NCI-H446 treated with DMSO at 0.1 percent for 48 hours (cell line): ENCODE measurements around the gene MRC1.

Source experiments
- DNase-seq: peaks from one replicate; lab custom pipeline; 2025; lab: John Stamatoyannopoulos, UW

Gene MRC1

DNA sequence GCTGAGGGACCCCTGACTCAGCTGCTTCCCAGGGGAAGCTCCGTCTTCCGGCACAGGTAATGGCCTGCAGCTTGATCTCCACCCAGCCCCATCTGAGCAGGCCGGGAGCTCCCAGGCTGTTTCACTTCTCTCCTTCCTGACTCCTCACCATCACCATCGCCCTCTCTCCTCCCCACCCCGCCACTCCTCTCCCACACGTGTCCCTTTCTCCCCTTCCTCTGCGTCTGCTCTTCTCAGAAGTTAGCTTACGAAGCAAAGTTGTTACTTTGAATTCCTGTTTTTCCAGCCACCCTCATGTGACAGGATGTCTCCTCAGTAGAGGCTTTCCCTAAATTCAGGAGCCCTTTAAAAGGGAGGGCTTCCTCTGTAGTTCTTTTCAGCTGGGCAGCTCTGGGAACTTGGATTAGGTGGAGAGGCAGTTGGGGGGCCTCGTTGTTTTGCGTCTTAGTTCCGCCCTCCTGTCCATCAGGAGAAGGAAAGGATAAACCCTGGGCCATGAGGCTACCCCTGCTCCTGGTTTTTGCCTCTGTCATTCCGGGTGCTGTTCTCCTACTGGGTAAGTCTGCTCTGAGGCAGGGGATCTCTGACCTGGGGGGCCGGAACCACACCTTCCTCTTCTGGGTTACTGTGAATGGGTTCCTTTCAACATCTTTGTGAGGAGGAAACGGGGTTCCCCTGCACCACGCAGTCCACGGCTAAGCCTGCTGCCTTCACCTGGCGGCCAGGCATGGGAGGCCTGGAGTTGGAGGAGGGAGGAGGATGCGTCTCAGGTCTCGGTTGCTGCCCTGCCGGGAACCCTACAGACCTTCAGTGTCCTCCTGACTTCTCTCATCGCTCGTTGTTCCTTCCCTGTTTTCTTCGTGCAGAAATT lies at the start of gene MRC1:
Gene MRC1 (plus strand): TSS at position 378 of the 871 bp plus-strand sequence. CDS start 118 bp downstream, at position 496.
- DNase-seq, result no peak

DNA sequence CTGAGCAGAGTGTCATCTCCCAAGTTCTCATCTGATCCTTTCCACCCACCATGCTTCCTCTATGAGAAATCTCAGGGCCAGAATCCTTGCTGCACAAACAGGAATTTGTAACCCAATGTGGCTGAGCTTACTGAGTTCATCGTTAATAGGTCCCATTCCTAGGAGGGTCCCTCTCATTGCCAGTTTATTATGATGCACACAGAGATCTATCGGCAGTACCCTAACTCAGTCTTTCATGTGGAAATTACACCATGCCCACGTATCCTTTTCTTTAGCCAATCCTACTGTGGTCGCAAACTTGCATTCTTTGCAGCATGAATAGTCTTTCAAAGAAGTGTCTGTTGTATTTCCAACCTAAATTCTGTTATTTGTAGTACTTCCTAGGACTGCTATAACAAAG lies 45.0 kb upstream of the MRC1 start:
- no peak for DNase-seq

DNA sequence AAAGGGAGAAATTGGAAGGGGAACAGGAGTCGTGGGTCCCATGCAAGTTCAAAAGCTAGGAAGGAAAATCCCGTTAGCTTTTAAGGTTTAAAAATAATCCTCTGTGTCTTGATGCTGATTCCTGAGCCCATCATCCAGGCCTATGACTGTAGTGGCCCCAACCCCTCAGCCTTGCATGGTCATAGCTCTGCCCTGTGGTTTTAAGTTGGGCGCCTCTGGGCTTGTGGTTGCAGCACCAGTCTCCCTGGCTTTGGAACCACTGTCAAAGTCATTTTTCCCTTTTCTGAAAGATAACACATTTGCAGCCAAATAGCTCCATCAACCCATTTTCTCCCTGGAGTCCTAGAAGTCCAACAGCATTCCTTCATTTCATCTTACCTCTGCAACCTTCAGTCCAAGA lies 43.5 kb upstream of the MRC1 start:
- DNase-seq, result no peak

DNA sequence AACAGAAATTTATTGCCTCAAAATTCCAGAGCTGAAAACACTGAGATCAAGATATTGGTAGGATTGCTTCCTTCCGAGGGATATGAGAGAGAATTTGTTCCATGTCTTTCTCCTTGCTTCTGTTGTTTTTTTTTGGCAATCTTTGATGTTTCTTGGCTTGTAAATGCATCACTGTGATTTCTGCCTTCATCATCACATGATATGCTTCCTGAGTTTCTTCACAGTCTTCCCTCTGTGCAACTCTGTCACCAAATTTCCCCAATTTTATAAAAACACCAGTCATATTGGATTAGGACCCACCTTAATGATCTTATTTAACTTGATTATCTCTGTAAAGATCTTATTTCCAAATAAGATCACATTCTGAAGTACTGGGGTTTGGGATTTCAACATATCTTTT lies 42.4 kb upstream of the MRC1 start:
- DNase-seq, result no peak

DNA sequence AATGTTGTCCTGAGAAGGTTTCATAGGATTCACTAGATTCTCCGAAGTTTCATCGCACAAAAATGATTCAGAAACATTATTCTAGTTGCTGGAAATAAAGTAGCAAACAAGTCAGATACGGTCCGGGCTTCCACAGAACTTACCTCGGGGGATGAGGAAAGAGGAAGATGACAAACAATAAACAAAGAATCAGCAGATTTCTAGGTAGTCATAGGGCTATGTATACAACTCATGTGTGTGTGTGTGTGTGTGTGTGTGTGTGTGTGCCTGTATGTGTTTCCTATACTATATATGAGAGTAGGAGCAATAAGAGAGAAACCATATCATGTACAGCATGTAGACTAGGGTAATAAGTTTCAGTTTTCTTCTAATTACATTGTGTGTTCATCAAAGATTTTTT lies 40.7 kb upstream of the MRC1 start:
- no peak for DNase-seq

DNA sequence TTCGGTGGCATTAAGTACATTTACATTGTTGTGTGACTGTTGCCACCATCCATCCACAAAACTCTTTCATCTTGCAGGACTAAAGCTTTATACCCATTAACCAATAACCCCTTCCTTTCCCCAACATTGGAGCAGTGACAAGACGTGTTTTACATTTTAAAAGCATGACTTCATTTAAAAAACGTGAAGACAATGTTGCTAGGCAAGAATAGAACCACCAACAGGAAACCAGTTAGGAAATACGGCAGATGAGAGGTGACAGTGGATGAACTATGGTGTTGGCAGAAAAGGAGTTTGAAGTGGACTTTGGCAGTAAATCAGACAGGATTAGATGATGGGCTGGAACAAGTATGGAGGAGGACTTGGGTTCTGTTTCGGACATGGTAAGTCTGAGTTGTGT lies 40.2 kb upstream of the MRC1 start:
- no peak for DNase-seq

DNA sequence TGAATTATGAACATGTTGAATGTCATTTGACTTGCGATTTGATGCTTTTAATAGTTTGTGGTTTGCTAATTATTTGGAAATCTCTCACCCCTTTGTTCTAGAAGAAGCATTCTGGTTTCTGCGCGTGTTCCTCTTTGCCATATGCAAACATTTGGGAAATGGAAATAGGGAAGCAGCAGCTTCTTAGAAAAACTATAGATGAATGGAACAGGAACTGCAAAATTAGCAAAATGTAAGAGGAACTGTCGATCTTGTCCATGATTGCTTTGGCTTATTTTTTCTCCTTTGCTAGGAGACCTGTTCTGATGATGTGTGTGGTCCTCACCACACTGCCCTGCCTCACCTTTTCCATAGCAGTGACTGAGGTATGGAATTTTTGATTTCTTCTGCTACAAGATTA lies 38.1 kb upstream of the MRC1 start:
- DNase-seq, result no peak

DNA sequence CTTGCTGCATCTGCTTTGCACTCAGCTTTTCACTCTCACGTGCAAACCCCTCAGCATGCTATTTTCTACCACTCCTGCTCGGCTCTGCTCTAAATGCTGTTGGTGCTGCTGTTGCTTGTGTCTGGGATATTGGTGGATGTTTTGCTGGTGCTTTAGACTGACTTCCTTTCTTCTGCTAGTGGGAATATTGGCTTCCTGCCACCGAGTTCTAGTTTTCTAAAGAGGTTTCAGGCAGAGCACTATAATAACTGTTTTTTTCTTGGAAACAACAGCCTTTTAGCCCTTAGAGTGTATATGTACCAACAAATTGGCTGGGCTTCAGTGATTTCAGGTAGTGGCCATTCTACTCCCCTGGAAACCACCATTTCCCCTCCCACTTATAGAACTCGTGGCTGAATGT lies 29.4 kb upstream of the MRC1 start:
- no peak for DNase-seq

DNA sequence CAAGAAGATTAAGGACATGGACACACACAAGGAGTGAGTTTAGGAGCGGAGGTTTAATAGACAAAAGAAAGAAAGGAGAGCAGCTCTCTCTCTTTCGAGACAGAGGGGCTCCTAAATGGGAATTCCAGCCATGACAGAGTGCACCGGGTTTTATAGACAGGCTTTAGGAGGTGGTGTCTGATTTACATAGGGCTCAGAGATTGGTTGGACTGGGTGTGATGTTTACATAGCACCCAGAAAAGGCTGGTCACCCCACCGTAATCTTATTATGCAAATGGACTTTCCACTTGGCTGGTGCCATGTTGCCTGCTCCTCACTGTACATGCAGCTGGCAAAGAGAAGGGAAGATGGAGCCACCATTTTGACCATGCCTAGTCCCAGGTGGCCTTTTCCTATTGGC lies 28.4 kb upstream of the MRC1 start:
- DNase-seq, result peak; percentile 9

DNA sequence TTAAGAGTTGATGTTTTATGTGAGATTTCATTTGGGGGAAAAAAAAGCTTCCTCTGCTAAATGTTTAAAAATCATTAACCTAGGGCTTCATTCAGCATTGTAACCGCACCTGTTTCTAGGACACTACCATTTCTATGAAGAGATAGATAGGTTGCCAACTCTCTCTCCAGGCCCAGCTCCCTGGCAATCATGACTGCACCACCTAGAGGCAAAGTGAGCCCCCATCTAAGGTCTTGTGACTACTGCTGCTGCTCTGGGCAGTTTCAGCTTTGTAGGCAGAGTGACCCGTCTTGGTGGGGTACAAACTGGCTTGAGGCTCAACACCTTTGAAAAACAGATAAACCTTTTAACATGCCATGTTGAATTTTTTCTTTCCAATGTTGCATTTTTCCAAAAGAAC lies 27.3 kb upstream of the MRC1 start:
- DNase-seq, result no peak

DNA sequence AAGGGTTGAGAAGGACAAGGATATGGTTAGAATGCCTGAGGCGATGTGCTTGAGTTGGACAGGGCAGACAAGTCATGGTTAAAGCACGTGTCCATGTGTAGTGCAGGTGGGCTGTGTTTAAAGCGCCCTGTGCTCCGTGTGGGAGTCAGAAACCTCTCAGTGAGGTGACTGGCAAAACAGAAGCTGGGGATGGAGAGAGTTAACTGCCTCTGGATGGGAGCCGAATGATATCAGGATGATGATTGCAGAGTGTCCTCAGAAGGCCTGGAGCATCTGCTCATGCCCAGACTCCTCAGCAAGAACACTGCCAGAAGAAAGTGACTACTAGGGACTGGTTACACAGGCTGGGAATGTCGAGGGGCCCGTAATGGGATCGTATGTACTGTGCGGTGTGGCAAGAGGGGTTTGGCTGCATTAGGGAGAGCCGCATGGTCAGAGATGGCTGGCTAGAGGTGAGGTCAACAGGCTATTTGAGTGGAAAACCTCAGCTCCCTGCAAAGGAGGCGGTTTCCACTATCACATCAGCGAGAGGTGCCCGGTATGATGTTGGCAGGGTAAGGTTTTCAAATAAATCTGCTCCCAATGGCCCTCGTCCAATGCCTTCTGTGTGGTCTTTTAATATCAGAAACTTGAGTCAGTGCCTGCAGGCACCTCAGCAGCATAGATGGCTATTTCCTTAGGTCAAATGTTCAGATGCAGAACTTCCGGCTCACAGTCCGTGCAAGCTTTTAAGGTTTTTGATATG lies 26.1 kb upstream of the MRC1 start:
- DNase-seq, result peak; percentile 94

DNA sequence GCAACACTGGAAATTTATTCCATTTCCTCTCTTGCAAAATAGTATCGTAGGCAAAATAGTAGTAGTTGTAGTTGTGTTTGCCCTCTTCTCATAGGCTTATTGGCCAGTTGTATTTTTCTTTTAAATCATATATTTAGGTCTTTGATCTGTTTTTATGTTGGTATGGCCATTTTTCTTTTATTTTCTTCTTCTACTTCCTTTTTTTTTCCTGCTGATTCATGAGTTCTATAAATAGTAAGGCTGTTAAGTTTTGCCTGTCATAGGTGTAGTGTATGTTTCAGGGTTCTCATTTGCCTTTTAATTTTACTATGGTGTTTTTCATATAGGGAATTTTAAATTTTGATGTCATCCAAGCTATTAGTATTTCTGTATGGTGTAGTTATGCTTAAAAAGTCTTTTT lies 25.4 kb upstream of the MRC1 start:
- DNase-seq, result peak; percentile 31

DNA sequence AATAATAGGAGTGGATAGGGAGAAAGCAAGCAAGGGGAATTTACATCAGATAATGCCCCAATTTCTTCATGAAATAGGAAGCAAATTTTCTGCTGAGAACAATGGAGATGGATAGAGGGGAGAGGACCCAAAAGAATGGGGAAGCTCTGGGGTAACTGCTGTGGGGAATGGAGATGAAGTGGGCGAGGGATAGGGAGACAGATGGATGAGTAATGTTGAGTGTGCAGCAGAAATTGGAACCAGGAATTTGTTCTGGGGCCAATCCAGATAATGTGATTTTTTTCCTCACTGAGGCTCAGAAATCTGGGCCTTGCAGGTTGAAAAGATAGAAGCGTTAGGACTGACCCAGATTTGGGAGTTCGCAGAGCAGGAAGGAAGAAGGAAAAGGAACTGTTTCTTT lies 24.5 kb upstream of the MRC1 start:
- DNase-seq, result peak; percentile 80

DNA sequence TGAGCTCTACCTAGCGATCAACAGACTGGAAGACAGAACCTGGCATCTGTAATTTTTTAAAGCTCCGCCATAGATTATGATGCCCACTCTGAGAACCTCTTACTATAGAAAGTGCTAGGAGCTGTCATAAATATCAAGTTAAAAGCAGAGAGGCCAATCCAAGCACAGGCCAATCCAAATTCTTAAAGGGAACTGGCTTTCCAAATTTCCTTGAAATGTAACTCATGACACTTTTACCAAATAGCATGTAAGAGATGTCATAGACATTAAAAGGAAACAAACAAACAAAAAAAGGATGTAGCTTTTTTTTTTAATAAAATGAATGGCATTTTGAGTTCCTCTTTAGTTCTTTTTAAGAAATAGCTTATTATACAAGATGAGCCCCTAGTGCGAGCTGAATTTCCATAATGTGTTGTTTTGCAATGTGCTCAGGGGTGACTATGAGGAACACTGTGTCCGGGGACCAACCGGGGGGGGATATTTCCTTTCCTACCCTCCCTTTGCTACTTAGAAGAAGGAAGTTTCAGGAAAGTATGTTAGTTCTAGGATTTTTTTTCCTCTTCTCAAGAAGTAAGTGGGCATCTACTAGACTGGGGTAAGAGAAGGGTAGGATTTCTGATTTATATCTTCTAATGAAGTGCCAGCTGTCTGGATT lies 23.7 kb upstream of the MRC1 start:
- DNase-seq, result peak; percentile 61

DNA sequence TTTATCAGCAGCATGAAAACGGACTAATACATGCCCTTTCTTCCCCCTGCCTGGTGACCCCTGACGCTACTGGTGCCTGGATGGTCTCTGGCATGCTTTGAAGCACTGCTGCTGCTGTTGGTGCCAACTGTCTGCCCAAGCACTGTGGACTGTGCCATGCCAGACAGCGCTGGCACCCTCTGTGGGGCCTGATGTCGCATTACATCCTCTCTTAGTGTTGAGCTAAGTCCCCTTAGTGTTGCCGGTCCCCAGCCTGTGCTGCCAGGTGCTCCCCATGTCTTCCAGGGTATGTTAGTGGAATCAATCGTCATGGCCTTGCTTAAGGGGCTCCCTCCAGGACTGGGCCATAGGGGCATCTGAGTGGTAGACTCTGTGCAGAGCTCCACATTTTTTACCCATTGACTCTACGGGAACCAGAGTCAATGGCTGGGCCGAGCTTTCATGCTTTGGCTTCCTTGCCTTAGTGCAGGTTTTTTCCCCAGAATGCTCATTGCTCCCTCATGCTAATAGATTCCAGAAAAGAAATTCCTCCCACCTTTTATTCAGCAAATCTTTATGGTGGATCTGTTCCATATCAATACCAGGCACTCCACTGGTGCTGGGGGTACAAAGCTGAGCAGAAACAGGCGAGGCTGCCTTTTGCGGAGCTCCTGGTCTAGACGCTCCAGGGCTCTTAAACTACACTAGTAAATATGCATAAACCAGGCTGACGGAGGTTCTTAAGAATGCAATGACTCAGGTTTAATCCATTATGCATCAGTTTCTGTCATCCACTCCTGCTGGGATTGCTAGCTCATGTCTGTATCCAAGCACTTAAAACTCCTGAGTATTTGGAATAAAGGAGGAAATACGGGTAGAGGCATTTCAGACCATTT lies 21.8 kb upstream of the MRC1 start:
- peak; percentile 83 for DNase-seq

DNA sequence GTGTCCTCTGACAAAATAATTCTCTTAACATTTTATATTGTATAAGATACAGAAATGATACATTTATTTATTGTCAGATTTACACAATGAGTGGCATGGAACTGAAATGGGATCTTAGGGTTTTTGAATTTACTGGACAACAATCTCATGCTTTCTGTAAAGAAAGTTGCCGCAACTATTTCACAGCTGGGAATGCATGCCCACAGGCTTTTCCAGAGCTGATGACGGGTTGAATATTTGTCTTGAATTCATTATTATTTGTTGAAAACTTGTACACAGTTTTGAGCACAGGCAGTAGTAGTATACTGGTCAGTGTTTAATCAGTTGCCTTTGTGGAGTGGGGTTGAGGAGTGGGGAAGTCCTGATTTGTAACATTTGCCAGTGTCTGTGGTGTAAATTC lies 20.5 kb upstream of the MRC1 start:
- no peak for DNase-seq

DNA sequence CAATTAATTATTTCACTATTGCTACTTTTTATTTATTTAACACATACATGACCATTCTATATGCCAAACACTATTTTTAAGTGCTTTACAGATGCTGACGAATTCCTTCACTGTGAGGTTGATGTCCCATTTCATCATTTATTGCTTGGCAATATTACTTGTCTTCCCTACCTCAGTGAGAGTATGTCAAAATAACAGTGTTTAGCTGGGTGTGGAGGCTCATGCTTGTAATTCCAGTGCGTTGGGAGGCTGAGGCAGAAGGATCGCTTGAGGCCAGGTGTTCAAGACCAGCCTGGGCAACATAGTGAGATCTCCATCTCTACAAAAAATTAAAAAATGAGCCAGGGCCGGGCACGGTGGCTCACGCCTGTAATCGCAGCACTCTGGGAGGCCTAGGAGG lies 19.8 kb upstream of the MRC1 start:
- DNase-seq, result no peak

DNA sequence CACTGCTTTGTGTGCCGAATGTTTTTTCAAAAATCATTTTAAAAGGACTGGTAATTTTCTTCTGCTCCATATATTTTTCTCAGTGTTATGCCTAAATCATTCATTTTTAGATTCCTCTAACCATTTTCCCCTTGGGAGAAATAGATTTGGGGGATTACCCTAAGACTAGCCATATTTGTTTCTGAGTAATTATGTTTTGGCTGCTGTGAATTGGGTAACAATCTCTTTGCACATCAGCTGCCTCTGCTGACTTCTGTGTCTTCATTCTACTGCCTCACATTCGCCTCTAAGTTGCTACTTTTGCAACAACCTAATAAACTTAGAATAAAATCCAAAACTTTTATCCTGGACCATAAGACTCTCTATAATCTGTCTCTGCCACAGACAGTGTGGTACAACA lies 18.5 kb upstream of the MRC1 start:
- DNase-seq, result no peak

DNA sequence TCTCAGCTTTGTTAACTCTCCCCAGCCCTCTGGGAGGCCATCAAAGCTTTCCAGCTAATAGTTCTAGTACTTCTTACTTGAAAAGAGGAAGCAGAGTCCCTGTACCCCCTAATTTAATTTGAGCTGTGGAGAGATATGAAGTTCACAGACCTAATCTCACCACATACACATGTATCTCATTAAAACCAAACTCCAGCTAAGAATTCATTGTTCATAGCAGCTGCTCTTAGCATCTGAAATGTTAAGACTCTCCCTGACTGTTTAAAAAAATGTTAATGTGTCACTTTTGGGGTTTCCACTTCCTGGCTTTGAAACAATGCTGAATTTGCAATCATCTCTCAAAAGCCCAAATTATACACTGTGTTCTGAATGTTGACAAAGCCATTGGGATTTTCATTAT lies 16.2 kb upstream of the MRC1 start:
- no peak for DNase-seq

DNA sequence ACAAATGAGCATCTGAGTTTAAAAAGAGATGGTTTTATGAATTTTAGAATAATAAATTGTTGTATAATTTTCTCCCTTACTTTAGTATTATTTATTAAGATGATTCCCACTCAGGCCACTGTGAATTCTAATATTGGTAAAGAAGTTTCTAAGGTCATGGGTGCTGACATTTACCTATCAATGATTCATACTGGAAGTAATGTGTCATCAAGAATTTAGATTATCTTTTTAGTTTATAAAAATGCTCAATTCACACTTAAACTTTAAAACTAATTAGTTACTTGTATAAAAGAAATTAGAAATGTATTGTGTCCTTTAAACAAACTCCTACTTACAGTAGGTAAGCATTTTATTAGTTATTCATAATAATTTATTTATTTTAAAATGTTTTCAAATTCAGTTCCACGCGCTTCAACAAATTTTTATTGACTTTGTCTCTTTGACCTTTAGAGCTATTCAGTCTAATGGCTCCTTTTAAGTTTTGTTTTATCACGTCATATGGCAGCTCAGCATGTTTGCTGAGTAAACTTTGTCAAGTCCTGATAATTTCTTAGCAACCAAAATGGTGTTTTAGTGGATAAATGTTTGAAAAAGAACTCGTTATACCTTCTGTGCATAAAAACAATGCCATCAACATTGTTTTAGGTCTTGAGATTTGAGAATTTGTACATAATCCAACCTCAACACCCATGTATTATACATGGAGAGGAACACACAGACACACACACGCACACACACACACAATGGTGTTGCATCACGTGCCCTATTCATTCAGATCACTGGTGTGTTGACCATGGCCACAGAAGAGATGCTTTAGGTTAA lies 15.1 kb upstream of the MRC1 start:
- no peak for DNase-seq

DNA sequence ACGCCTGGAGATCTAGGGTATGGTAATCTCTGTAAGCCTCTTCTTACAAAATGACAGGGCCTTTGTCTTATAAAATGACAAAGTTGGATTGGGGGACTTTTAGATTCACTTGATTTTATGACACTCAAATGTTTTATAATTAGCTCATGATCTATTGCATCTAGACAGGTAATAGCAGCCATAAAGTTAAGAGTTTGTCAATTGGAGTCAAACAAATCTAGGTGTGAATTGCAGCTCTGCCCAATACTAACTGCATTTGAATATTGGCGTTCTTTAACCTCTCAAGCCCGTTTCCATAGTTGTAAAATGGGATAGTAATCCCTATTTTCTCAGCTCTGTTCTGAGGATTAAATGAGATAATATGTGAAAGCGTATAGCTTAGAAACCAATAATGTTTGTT lies 14.1 kb upstream of the MRC1 start:
- DNase-seq, result no peak
